Activated T-helper 1 cell treated with anti-CD3 and anti-CD28 coated beads, Interleukin-2, amount 50 U/mL, for 16 hours (primary cell): ENCODE data around the gene ADGRD1.

Source experiments
- DNase-seq, 2 donors: peaks; one replicate each; pipeline ENCODE4 v3.0.0-alpha.2; 2020; ENCODE audit warnings: low read depth in 1 of 2, low spot score in 1 of 2

ADGRD1 gene

DNA sequence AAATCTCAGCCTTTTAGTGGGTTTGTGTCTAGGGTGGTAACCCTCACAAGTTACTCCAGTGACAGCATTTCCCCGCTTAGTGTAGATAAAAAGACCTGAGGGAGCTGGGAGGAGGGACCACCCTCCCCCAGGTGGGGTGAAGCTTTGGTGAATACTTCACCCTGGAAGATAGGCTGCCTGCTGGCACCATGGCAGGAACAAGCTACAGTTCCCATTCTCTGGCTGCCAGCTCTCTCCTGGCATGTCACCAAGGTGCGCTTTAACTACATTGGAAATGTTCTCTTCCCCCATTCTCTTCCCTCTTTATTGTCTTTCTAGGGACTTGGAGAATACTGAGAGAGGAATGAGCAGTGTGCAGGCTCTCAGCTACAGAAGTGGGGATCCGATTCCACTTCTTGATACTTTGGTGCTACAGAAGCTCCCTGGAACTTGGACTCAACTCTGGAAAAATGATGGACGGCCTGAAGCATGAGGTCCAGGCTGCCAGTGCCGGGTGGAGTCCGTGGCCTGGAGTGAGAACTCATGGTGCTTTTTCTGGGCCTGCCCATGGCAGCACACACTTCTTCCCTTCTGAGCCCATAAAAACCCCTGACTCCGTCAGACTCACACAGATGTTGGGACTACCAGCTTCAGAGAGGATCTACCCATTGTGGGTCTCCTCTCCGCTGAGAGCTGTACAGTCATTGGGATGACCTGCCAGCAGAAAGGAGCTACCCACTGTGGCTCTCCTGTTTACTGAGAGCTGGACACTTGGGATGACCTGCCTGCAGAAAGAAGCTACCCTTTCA lies 198.0 kb downstream of the ADGRD1 start:
- no peak for DNase-seq

DNA sequence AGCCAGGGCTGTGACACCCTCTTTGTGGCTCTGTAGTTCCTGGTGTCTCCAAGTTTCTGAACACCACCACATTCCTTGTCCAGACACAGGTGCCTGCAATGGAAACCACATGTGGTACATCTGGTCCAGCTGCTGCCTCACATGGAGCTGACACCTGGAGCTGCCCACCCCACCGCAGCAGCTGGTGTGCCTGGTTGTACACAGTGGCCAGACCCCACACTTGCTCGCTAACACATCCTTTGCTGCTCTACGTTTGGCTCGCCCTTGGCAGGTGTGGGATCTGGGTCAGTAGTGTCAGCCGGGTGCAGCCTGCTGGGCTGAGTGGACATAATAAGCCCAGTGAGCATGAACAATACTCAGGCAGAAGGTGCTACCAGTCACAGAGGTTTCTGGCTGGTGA lies 198.9 kb downstream of the ADGRD1 start:
- no peak for DNase-seq

DNA sequence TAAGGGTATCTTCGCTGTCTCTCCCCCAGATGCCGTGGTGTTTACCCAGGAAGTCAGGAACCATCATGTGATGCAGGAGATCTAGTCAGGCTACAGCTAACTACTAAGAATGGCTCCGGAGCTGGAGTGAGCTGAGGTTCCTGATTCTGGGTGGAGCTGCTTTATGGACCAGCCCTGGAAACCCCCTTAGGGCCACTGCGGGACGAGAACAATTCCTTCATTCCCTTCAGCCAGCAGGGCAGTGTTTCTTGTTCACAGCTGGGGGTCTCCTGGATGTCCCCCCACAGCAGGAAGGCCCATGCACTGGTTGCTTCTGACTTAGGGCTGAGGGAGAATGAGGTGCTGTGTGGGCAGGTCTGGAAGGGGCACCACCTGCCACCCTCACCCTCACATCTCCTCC lies 199.3 kb downstream of the ADGRD1 start:
- DNase-seq, result no peak

DNA sequence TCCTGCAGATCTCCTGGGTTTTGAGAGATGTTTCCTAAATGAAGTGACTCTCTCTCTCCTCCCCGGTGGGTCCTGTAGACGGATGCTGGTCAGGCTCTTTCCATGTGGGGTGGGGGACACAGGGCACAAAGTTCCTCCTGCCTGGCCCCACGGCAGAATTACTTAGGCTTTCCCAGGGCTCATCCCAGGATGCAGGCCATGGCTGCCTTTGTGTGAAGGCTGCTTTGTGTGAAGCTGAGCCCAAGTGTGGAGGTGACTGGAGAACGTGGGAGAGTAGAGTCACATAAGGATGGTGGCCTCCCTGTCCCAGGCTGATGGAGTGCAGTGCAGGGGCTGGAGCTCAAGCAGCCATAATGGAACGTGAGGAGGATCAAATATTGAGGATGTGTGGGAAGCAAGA lies 200.2 kb downstream of the ADGRD1 start:
- no peak for DNase-seq

DNA sequence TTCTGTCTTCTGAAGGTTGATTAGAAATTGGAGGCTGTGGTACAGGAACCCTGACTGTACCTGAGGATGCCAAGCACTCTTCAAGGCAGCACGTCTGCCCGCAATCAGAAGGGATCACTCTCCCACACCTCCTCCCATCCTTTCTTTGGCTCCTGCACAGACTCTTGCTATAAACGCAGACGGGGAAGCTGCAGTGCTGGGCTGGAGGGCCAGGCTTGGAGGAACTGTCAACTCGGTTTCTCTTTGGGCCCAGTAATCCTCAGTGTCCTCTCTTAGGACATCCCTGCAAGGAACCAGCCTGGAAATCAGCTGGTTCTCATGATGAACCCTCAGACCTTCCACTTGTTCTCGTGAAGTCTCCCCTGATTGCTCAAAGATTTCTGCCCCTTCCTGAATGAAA lies 201.4 kb downstream of the ADGRD1 start:
- DNase-seq, result no peak

DNA sequence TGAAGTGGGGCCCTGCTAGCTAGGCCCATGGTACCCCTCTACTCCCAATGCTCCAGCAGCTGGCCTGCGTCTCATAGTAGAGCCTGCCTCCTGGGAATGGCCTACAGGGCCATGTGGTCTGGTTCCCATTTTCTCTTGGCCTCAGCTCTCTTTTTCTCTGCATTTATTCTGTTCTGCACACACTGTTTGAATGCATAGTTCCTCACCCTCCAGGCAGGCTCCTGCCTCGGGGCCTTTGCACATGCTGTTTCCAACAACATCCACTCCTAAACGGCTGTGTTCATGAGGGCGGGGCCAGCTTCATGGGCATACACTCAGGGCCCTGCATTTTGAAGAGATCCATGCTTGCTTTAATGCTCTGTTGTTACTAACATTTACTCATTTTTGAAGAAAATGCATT lies 204.0 kb downstream of the ADGRD1 start:
- no peak for DNase-seq

DNA sequence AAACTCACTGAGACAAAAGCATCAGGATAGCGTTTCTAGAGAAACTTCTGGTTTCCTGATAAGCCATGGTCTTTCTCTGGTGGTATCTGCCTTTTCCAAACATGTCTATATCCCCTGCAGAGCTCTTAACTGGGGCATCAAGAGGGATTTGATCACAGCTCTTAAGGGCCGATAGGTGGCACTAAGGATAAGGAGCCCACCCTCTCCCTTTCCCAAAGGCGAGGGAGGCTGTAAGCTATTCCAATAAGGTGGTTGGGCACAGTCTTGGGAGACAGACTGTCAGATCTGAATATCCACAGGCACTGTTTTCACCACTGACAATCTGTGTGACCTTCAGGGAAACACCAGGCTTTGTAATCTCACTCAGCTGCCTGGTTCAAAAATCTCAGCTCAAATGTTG lies 206.0 kb downstream of the ADGRD1 start:
- no peak for DNase-seq

DNA sequence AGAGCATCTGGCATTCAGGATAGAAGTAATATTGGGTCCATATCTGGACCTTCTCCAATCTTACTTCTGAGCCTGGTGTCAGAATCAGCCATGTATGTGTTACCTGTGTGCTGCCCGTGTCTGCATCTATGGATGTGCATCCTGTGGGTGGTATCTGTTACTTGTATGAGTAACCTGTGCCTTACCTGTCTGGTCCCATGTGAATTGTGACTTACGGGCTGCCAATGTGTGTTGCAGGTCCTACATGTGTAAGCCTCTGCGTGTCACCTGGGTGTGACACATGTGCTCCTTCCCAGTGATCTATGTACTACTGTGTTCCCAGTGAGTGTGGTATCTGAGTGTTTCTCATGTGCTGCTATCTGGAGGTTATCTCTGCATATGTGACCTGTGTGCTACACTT lies 208.4 kb downstream of the ADGRD1 start:
- DNase-seq, result no peak

DNA sequence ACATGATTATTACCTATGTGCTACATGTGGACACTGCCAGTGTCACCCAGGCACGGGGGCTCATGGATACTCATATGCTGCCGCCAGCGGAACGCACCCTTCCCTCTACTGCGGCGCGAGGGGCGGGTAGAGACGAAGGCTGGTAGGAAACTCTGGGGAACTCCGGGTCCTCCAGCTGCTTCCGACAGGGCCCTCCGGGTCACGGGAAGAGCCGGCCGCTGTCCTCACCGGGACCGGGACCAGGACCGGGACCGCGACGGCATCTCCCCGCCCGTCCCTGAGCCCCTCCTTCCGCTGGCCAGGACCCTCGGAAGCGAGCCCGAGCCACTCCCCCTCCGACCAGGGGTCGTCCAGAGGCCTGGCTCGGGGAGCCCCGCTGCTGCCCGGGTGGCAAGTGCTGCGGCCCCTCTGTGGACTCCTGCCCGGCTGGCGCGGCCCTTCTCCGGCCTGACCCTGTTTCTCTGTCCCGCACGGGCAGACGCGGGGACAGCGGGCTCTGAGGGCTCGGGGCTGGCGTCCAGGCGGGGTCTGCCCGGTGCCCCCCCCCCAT lies 209.6 kb downstream of the ADGRD1 start:
- no peak for DNase-seq

DNA sequence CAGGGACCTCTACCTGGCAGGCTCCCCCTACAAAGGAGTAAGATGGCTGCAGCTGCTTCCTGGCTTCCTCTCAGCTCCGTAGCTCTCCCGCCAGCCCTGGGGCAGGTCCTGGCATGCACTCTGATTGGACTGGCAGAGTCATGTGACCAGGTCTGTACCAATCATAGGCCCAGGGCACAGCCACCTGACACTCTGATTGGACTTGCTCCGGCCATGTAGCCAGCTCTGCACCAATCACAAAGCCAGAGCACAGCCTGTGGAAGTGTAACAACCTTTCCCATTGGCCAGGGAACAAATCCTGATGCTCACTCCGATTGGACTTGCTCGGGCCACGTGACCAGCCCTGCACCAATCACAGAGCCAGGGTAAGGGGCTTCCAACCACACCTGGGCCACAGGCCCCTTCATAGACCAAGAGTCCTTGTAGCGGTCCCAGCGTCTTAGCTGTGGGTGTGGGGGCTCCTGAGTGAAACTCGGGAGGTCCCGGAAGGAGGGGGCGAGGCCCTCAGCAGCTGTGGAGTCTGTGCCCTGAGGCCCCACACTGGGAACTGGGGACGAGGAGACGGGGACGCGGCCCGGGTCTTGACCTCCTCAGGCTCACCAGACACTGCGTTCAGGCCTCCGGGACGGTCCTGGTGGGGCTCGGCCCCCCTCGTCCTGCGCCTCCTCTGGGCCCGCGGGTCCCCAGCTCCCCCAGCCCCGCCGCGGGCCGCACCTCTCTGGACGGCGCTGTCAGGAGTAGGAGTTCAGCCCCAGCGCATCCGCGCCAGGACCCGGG lies 210.6 kb downstream of the ADGRD1 start:
- DNase-seq, result no peak

DNA sequence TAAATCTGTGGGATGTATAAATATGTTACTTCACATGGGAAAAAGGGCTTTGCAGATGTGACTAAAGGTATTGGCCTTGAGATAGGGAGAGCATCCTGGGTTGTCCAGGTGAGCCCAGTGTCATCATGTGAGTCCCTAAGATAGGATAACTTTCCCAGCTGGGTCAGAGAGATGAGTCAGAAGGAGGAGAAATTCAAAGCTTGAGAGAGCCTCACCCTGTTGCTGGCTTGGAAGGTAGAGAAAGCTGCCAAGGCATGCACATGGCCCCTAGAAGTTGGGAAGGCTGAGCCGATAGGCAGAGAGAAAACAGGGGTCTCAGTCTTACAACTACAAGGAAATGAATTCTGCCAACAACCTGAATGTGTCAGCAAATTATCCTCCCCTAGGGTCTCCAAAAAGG lies 213.0 kb downstream of the ADGRD1 start:
- DNase-seq, result no peak

DNA sequence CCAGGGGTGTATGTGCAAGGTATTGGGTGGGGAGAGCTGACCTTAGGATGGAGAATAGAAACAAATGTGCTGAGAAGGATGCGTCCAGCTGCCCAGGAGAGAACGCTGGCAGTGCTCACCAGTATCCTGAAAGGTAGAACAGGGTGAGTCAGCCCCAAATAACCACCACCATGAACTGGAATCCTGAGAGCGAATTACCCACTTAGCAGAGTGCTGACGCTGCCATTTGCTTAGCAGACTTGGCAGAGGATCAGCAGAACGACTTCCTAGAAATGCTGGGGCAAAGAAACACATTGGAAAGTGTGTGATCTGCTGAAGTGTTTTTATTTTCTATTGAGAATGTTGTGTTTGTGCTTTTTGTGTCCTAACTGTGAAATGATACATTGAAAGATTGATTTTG lies 213.6 kb downstream of the ADGRD1 start:
- DNase-seq, result no peak

DNA sequence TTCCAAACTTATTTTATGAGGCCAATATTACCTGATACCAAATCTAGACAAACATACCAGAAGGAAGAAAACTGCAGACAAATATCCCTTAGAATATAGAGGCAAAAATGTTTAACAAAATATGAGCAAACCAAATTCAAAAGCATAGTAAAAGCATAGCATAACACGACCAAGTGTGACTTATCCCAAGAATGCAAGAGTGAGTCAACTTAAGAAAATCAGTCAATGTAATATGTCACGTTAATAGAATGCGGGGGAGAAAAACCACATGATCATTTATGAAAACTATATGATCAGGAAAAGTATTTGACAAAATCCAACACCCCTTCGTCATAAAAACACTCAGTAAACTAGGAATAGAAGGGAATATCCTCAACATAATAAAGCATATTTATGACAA lies 217.3 kb downstream of the ADGRD1 start:
- DNase-seq, result no peak

DNA sequence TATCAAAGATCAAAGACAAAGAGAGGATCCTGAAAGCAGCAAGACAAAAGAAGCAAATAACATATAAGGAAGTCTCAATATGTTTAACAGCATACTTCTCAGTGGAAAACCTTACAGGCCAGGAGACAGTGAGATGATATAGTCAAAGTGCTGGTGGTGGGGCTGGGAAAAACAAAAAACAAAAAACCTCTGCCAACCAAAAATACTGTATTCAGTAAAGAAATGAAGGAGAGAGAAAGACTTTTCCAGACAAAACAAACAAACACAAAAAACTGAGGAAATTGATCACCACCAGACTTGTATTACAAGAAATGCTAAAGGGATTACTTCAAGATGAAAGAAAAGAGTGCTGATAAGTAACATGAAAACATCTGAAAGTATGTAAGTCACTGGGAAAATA lies 221.2 kb downstream of the ADGRD1 start:
- DNase-seq, result no peak

DNA sequence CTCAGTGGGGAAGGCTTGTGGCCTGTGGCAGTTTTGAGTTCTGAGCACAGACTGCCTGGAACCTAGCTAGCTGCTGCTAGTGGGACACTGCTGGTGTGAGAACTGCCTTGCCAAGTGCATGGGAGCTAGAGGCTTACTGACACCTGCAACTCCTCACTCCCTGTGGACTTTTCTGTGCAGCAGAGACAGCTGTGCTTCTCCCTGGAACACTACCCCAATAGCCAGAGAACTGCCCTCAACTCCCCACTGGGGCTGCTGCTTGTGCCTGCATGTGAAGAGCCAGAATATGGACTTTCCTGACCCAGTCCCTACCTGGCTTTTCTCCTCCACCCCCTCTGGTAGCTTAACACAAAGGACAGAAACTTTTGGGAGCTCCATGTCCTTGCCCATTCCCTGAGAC lies 222.6 kb downstream of the ADGRD1 start:
- DNase-seq, result no peak

DNA sequence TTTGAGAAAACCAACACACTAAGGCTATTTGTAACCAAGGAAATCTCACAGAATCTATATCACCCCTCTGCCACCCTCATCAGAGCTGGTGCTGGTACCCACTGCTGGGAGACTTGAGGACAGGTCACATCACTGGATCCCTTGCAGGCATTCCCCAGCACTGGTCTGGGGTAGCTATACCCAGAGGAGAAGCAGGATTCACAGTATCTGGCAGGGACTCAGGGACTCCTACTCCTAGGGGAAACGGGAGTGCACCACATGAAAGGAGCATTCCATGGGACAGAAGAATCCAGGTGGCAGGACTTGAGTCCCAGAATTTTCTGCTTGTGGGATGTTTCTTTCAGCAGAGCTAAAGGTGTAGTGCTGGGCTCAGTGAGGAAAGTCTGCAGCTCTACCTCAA lies 223.2 kb downstream of the ADGRD1 start:
- DNase-seq, result no peak

DNA sequence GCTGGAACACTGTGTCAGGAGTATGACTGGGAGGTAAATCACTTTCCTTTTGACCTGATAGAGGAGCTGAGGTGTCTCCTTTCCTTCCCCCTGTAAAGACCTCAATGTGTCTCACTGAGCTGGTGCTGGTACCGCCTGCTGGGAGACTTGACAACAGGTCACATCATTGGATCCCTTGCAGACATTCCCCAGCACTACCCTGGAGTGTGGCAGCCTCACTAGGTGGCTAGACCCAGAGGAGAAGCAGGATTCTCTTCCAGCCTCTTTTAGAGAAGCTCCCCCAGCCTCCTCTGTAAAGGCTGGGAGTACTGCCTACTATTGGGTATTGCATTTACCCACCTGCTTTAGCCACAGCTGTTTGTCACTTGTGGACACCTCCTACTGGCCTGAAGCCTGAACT lies 223.9 kb downstream of the ADGRD1 start:
- no peak for DNase-seq

DNA sequence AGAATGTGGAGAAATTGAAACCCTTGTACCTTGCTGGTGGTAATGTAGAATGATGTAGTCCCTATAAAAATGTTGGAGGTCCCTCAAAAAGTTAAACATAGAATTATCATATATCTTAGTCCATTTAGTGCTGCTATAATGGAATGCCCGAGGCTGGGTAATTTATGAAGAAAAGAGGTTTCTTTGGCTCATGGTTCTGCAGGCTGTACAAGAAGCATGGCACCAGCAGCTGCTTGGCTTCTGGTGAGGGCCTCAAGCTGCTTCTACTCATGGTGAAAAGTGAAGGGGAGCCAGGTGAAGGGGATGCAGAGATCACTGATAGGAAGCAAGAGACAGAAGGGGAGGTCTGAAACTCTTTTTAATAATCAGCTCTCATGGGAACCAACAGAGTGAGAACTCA lies 233.9 kb downstream of the ADGRD1 start:
- no peak for DNase-seq

DNA sequence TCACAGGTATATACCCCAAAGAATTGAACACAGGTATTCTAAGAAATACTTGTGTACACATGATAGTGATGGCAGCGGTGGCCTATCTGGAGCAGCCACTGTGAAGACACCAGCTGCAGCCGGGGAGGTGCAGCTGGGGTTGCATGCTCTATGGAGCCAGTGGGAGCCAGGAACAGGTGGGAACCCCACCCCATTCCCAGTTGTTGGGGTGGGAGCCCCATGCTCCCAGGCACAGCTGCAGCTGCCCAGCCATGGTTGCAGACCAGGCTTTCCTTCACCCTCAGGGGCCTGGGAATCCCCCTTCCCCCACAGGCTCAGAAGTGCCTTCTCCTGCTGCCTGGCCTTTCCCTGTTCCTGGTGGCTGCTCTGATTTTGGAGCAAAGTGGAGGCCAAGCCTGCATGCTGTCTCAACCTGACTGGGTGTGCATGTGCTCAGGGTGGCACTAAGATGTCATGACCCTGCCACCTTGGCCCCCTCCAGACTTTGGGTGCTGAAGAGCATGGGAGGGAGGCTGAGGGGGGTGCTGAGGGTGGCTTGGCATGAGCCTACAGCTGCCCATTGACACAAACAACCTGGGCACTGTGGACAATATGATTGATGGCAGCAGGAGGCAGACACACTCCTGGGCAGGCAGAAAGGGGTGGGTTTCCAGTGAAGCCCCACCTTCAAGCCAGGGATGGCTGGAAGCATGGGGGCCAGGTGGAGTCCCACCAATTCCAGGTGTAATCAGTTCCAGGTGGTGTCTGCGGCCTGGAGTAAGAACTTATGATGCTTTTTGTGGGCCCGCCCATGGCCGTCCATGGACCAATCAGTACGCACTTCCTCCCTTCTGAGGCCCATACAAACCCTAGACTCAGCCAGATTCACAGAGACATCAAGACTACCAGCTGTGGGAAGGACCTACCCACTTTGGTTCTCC lies 234.7 kb downstream of the ADGRD1 start:
- DNase-seq, result no peak

DNA sequence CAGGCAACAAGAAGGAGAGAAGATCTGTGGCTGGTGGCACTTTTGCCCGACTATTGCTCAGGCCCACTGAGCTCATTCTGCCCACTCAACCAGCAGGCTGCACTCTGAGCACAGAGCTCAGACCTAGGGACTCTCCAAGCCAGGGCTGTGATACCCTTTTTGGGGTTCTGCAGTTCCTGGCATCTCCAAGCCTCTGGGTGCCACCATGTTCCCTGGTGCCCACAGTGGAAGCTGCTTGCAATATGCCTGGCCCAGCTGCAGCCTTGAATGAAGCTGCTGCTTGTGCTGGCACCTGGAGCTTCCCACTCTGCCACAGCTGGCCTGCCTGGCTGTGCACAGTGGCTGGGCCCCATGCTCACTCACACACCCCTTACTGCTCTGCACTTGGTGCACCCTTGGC lies 236.1 kb downstream of the ADGRD1 start:
- no peak for DNase-seq

DNA sequence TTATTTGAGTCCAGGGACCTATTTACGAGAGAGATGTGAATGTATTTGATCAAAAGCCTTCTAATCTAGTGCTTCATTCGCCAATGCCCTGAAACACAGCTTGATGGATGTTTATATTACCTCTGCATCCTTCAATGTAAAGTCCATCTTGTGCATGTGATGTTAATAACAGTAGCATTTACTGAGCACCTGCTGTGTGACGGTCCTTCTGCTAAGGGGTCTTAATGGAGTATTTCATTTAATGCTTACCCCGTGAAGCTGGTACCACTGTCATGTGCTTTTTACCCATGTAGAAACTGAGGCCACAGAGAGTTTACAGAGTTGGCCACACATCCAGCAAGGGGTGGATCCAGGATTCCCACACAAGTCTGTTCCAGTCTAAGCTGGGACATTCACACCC lies 237.3 kb downstream of the ADGRD1 start:
- DNase-seq, result no peak
